NCI-H1105 treated with DMSO at 0.1 percent for 48 hours (cell line): ENCODE results near the gene ZNF71.
A peak's percentile ranks its signal among the peaks of the same experiment; 100 is the strongest.

Source experiments
- DNase-seq: peaks from one replicate; lab custom pipeline; 2025; lab: John Stamatoyannopoulos, UW

Gene ZNF71

DNA sequence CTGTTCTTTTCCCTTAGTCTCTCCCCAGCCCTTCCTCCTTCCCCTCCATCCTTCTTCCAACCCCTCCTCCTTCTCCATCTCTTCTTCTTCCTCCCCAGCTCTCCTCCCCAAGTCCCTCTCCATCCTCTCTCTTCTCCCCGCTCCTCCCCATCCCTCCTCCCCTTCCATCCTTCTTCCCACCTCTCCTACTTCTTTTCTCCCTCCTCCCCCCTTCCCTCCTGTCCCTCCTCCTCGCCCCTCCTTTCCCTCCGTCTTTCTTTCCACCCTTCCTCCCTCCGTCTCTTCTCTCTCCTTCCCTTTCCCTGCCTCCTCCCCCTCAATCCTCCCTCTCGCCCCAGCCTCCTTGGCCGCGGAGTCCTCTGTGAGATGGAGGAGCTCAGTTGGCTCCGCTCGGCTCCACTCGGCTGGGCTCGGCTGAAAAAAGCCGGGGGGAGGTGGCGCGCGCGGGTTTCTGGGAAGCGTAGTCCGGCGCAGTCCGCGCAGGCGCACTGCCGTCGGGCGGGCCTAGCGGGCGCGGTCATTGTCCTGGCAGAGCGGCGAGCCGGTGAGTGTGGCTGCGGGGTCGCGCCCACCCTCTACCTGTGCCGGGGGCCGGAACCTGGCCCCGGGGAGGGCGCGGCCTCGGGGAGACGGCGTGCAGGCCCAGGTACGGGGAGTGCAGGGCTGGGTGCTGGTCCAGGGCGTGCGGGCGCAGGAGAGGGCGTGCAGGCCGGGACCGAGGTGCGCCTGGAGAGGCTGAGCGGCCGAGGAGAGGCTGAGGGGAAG is at the start of gene ZNF71:
Gene ZNF71 (plus strand): TSS at position 520 of the 765 bp plus-strand sequence. CDS start 6,257 bp downstream, outside the sequence.
- DNase-seq, result peak; percentile 94

- no peak for DNase-seq
These were observed 47.6 kb upstream of the ZNF71 start for GRCh38 chr19:56547535-56547934.

DNA sequence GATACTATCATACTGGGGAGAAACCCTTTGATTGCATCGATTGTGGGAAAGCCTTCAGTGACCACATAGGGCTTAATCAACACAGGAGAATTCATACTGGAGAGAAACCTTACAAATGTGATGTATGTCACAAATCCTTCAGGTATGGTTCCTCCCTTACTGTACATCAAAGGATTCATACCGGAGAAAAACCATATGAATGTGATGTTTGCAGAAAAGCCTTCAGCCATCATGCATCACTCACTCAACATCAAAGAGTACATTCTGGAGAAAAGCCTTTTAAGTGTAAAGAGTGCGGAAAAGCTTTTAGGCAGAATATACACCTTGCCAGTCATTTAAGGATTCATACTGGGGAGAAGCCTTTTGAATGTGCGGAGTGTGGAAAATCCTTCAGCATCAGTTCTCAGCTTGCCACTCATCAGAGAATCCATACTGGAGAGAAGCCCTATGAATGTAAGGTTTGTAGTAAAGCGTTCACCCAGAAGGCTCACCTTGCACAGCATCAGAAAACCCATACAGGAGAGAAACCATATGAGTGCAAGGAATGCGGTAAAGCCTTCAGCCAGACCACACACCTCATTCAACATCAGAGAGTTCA is 40.7 kb upstream of the ZNF71 start:
- DNase-seq, result no peak

DNA sequence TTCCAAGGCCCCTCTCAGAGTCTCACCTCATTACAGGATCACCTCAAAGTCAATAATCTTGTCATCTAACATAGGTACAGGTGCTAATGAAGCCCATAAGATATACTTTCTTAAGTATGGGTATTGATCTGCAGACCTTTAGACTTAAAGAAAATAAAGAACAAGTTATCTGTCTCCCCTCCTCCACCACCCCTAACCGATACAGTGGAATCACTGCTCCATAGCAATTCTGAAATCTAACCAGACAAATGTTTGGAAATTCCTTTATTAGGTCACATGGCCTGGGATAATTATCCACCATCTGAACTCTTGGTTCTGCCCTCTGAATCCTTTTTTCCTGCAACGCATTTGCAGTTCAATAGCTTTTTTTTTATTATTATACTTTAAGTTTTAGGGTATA is 32.3 kb upstream of the ZNF71 start:
- no peak for DNase-seq

- no peak for DNase-seq
These were observed 28.2 kb upstream of the ZNF71 start for GRCh38 chr19:56566904-56567273.

DNA sequence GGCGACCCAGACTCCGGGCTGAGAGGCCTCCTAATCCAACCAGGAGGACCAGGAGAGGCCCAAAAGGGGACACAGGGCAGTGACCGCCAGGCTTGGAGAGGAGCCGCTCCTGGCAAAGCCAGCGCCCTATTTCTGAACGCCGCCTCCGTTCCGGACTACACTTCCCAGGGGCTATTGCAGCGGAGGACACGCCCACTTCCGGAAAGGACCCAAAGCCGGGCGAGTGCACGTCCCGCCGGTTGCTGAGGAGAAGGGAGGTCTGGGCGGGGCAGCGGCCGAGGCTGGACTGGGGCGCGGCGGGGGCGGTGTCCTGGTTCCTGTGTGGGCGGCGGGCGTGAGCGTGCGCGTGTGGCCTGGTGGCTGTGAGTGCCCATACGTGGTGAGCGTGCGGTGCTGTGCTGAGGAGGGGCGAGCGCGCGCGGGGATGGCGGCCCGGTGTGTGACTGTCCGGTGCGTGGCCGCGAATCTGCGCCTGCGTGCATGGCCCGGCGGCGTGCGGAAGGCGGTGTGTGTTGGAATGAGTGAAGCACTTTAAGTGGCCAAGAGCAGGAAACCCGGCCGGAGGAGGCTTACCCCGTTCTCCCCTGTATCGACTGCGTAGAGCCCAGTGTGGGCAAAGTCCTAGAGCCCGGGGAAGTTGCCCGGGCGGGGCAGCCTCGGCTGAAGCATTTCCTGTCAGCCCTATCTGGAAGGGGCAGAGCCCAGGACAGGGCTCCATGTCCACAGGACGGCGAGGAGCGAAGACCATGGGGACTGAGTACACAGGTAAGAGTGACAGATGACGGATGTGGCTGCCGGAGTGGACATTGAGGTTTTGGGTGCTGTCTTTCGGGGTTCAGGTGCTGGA is 27.6 kb upstream of the ZNF71 start, which contains the start of gene ZNF470:
Gene ZNF470 (plus strand): TSS at position 195 of the 847 bp plus-strand sequence. CDS start 2,844 bp downstream, outside the sequence.
- DNase-seq, result peak; percentile 51

- DNase-seq, result no peak
These were observed 22.5 kb upstream of the ZNF71 start for GRCh38 chr19:56572589-56572988.

- no peak for DNase-seq
These were observed 21.2 kb upstream of the ZNF71 start for GRCh38 chr19:56573914-56574313.

- no peak for DNase-seq
These were observed 17.1 kb upstream of the ZNF71 start for GRCh38 chr19:56577719-56578602.

DNA sequence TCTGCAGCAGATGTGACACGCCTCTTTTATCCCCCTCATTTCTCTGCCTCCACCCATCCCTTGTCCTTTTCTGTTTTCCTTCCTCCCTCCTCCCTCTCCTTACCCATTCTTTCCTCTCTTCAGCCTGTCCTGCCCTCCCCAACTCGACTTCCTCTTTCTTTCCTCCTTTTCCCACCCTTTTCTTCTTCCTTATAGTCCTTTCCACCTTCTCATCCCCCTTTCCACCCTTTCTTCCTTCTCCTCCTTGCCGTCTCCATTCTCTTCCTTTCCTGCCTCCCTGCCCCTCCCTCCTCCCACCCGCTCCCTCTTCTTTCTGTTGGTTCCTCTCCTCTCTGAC is 688 bp upstream of the ZNF71 start:
- DNase-seq, result no peak

DNA sequence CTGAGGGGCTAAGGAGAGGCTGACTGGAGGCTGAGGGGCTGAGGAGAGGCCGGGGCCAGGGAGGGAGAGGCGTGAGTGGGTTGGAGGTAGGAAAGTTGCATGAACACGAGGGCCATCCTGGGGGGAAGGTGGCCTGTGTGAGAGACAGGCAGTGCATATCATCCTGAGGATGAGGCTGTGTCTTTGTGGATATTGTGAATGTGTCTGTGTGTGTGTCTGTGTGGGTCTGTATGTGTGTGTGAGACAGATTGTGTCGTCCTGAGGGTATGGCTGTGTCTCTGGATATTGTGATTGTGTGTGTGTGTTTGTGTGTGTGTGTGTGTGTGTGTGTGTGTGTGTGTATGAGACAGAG is 422 bp downstream of the ZNF71 start:
- peak; percentile 36 for DNase-seq

- no peak for DNase-seq
These were observed 1.6 kb downstream of the ZNF71 start for GRCh38 chr19:56596676-56597075.

GRCh38 chr19:56597696-56598095 is 2.6 kb downstream of the ZNF71 start:
- no peak for DNase-seq

DNA sequence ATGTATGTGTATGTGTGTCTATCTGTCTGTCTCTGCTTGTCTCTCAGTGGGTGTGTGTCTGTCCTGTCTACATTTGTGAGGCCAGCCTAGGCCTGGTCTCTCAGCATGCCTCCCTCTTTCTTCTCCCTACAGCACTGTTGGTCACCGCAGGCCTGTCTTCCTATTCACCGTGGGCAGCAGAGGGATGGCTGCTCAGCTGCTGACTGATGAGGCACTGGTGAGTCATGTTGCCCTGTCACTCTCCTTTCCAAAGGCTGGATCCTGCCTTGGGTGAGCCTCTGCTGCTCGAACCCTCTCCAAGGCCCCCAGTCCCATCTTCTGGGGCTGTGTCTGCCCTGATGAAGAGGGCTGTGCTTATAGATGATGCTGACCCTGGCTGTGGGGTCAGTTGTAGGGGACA is 6.3 kb downstream of the ZNF71 start:
- no peak for DNase-seq

DNA sequence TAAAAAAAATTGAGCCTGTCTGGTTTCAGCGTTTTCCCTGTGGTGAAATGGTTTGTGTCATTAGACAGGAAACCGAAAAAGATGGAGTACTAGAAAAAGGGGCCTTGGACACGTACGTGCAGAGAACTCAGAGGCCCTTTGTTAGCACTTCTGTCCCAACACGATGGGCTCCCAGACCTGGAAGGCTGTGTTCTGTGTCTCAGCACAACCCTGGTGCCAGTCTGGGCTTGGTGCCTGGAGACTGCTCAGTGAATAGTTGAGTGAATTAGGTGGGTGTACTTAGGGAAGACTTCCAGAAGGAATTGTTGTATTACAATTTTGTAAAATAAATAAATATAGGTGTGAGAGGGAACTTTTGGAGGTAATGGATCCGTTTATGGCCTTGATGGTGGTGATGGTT is 8.7 kb downstream of the ZNF71 start:
- no peak for DNase-seq

- DNase-seq, result no peak
These were observed 13.3 kb downstream of the ZNF71 start for GRCh38 chr19:56608274-56608964.

DNA sequence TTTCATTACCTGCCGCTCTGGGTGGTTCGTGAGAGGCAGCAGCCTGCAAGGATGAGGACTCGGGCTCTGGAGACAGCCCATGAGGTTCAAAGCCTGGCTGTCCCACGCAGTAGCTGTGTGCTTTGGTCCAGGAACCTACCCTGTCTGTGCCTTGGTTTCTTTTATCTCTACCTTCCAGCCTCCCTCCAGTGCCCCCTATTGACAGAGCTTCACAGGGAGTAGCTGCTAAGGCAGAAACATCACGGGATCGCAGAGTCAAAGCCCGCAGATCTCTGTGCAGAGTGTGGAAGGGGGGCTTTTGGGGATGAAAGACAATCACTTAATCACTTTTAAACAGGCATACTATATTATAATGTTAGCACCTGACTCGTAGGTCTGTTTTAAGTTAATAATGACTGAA is 16.2 kb downstream of the ZNF71 start:
- no peak for DNase-seq

DNA sequence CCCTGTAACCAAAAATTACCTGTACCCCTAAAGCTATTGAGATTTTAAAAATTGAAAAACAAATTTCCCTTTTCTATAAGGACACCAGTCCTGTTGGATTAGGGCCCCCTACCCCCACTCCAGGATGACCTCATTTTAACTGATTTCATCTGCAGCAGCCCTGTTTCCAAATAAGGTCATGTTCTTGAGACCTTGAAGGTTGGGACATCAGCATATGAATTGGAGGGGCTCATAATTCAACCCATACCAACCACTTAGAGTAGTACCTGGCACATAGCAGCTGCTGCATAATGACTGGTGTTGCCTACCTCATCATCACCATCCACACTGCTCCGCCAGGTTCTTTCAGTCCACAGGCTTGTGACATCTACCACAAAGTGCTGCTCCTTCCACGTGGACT is 17.6 kb downstream of the ZNF71 start:
- DNase-seq, result no peak

DNA sequence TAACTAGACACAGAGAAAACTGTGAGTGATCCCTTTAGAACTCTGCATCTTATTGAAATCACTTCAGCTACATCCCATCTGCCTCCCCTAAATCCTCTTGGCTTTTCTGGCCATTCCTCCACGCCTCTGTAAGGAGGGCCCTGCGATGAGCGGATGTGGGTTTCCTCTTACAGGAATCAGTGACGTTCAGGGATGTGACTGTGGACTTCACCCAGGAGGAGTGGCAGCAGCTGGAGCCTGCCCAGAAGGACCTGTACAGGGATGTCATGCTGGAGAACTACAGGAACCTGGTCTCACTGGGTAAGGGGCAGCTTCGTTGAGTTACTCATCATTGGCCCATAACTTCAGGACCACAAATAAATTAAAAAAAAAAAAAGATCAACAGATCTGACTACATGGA is 18.5 kb downstream of the ZNF71 start:
- DNase-seq, result no peak

- DNase-seq, result no peak
These were observed 22.4 kb downstream of the ZNF71 start for GRCh38 chr19:56617531-56617930.

GRCh38 chr19:56619121-56619520 is 24.0 kb downstream of the ZNF71 start:
- DNase-seq, result no peak
